C4-2B (cell line): ENCODE measurements around the gene ACAD11.

Experiments
- ZFX ChIP-seq: fragments of 450-650 bp; IDR thresholded peaks from 2 replicates; pipeline ENCODE4 v1.6.1; 2017
- TF ChIP-seq, protein P1 (sequence below): fragments of 450-650 bp; conservative IDR thresholded peaks from 2 replicates; pipeline ENCODE4 v1.5.1; 2017; ENCODE audit warnings: mild to moderate bottlenecking

DNA sequence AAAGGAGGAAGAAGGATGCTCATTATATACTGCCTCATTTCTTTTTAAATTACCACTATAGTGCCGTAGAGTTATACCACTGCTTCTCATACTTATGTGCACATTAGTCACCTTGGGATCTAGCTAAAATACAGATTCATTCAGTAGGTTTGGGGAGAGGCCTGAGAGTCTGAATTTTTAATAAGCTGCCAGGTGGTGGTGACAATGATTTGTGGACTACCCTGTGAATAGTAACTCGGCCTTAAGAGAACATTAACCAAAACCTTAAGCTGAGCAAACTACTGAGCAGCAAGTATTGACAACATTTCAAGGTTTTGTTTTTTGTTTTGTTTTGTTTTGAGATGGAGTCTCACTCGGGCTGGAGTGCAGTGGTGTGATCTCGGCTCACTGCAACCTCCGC lies 20.3 kb upstream of the ACAD11 start:
- TF ChIP-seq, protein P1, sequence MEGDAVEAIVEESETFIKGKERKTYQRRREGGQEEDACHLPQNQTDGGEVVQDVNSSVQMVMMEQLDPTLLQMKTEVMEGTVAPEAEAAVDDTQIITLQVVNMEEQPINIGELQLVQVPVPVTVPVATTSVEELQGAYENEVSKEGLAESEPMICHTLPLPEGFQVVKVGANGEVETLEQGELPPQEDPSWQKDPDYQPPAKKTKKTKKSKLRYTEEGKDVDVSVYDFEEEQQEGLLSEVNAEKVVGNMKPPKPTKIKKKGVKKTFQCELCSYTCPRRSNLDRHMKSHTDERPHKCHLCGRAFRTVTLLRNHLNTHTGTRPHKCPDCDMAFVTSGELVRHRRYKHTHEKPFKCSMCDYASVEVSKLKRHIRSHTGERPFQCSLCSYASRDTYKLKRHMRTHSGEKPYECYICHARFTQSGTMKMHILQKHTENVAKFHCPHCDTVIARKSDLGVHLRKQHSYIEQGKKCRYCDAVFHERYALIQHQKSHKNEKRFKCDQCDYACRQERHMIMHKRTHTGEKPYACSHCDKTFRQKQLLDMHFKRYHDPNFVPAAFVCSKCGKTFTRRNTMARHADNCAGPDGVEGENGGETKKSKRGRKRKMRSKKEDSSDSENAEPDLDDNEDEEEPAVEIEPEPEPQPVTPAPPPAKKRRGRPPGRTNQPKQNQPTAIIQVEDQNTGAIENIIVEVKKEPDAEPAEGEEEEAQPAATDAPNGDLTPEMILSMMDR: no peak
- no peak for TF ChIP-seq ZFX
